GM12875 (cell line): ENCODE results near the gene MYOZ2.
"Not testable (repeated sequence)": the region's sequence is repeated elsewhere in the genome, so short reads cannot be mapped to it uniquely, and the experiment has no call there.

Experiments used
- H3K4me3 ChIP-seq: one replicate; pipeline ENCODE4 v1.5.1; 2011; ENCODE audit warnings: low read depth, low read length, control low read depth
- TF ChIP-seq, protein P1 (sequence below): IDR thresholded peaks from 2 replicates; pipeline ENCODE4 v1.5.1; 2011; ENCODE audit warnings: low read depth, mild to moderate bottlenecking, control low read depth, inconsistent platforms, low read length, moderate library complexity, borderline replicate concordance; ENCODE audit not compliant: insufficient read depth

The MYOZ2 gene

DNA sequence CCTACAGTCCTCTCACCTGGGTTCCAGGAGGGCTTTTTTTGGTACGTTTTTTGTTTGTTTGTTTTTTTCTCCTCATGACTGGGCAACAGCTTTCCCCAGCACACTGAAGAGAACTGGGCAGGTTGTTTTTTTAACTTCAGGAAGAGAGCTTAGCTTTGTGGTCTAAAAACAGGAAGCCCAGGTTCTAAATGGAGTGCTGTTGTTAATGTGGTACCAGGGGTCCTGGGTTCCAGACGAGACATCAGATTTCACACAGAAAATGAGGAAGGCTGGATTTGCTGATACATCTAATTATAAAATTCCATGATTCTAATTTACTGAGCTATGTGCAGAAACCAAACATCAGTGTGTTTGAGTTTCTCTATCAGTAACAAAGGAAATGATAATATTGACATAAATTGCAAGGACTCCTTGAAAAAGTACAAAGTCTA, 4.2 kb downstream of the MYOZ2 start:
- H3K4me3 ChIP-seq, result no peak overlapping the region
- TF ChIP-seq, protein P1, sequence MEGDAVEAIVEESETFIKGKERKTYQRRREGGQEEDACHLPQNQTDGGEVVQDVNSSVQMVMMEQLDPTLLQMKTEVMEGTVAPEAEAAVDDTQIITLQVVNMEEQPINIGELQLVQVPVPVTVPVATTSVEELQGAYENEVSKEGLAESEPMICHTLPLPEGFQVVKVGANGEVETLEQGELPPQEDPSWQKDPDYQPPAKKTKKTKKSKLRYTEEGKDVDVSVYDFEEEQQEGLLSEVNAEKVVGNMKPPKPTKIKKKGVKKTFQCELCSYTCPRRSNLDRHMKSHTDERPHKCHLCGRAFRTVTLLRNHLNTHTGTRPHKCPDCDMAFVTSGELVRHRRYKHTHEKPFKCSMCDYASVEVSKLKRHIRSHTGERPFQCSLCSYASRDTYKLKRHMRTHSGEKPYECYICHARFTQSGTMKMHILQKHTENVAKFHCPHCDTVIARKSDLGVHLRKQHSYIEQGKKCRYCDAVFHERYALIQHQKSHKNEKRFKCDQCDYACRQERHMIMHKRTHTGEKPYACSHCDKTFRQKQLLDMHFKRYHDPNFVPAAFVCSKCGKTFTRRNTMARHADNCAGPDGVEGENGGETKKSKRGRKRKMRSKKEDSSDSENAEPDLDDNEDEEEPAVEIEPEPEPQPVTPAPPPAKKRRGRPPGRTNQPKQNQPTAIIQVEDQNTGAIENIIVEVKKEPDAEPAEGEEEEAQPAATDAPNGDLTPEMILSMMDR, result no peak

DNA sequence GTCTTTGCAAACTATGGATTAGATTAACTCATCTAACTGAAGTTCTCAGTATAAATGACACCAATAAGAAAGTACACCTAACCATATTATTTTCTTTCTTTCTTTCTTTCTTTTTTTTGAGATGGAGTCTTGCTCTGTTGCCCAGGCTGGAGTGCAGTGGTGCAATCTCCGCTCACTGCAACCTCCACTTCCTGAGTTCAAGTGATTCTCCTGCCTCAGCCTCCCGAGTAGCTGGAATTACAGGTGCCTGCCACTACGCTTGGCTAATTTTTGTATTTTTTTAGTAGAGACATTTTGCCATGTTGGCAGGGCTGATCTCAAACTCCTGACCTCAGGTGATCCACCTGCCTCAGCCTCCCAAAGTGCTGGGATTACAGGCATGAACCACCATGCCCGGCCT, 5.7 kb downstream of the MYOZ2 start:
- H3K4me3 ChIP-seq, result not testable (repeated sequence)

DNA sequence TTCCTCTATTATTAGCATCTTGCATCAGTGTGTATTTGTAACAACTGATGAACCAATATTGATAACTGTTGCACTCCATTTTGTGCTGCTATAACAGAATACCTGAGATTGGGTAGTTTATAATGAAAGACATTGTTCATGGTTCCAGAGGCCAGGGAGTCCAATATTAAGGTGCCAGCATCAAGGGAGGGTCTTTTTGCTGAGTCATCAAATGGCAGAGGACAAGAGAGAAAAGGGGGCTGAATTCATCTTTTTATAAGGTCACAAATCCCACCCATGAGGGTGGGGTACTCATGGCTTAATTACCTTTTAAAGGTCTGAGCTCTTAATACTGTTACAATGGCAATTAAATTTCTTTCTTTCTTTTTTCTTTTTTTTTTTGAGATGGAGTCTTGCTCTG, 7.2 kb downstream of the MYOZ2 start:
- H3K4me3 ChIP-seq, result no peak overlapping the region
- TF ChIP-seq, protein P1, result no peak

DNA sequence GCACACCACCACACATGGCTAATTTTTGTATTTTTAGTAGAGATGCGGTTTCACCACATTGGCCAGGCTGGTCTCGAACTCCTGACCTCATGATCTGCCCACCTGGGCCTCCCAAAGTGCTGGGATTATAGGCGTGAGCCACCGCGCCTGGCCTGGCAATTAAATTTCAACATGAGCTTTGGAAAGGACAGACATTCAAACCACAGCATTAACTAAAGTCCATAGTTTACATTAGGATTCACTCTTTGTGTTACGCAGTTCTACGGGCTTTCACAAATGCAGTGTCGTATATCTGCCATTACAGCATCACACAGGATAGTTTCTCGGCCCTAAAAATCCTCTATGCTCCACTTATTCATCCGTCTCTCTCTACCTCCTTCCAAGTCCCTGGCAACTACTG, 7.7 kb downstream of the MYOZ2 start:
- H3K4me3 ChIP-seq, result not testable (repeated sequence)

DNA sequence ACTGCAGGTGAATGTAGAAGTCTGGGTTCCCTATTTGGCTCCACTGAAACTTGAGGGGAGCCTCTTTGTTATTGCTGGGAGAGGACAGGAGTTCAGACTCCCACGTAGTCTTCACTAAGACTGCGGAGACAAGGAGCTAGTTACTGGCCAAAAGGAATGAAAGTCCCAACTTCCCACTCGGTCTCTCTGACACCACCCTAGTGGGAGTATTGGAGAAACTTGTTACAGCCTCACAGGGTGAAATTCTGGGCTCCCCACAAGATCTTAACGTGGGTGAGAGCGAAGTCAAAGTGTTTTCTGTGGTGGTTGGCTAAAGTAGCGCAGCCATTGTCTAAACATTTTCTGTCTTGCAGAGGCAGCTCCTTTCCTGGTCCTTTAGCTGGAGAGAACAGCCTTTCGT, 13.5 kb downstream of the MYOZ2 start:
- no peak overlapping the region for H3K4me3 ChIP-seq
- TF ChIP-seq, protein P1, result no peak

DNA sequence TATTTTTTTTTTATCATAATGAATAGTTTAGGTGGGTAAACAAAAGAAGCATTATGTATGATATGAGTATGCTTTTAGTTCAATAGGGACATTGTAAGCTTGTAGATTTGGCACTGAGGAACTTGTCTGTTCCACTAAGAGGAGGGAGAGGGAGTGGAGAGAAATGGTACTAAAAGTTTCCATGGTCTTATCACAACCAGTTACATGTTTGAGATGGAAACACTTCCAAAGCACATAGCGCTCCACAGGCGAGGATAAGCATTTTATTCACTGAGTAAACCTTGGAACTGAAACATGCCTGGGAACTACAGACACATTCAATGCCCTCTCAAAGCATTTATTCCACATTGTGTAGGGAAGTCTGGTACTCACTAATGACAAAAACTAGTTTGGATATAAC, 15.5 kb downstream of the MYOZ2 start:
- TF ChIP-seq, protein P1, result no peak
- no peak overlapping the region for H3K4me3 ChIP-seq

DNA sequence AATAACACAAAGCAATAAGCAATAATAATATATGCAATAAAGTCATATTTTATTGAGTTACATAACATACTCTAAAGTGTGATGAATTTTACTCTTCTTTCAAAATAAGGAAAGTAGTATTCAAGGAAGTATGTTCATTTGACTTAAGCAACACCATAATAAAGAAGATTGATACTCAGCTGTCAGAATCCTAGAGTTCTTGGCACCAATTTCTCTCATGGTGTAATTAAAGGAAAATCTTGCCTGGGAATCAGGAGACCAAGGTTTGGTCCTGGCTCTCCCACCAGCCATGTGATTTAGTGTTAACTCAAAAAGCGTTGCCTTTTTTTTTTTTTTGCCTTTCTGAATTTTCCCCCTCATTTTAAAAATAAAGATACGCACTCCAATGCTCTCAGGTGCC, 17.1 kb downstream of the MYOZ2 start:
- TF ChIP-seq, protein P1, result no peak
- H3K4me3 ChIP-seq, result no peak overlapping the region

DNA sequence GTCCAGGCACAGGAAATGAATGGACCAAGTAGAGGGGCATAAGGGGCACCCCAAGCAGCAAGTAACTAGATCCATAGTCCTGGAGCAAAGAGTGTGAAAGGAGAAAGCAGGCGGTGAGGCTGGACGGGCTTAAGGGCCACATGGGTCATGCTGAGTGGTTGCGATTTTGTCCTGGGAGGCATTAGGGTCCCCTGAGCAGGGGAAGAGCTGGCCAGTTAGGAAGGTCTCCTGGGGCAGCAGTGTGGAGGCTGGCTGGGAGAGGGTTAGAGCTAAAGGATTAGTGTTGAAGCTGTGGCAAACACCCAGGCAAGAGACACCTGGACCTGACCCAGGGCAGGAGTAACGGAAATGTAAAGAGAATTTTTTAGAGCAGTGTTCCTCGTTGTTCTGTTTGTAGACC, 26.5 kb downstream of the MYOZ2 start:
- TF ChIP-seq, protein P1, result no peak
- H3K4me3 ChIP-seq, result no peak overlapping the region

DNA sequence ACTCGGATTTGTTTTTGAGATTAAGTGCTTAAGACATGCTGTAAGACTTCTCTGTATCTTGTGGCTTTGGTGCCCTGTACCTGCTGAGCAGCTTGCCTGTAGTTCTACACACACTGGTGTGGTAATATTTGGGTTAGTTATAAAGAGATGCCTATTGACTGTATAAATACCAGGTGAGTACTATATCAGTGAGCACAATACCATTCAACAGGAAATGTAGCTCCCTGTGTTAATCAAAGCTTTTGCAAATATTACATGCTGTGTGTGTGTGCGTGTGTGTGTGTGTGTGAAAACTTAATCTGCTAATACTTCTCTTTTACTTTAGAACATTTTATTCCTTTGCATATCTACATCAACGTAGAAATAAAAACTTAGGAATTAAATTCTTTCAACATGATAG, 30.1 kb downstream of the MYOZ2 start:
- TF ChIP-seq, protein P1, result no peak

More for the DNA sequence above, 30.1 kb downstream of the MYOZ2 start:
- no peak overlapping the region for H3K4me3 ChIP-seq
